ENCODE results near the gene ATP1A1. TPM values are rescaled to one million over a fixed set of nuclear protein-coding genes. Genes with fewer than 3 reads are reported as not detected.

Gene ATP1A1
- total RNA-seq, 1 experiment from 2014 or later = 50.9 TPM

GRCh38 chr1:116345011-116345410 lies 28.0 kb upstream of the ATP1A1 start:
- DNase-seq (ENCODE audit: low spot score) = no peak

- DNase-seq (ENCODE audit: low spot score) = no peak
Measured at GRCh38 chr1:116345843-116346242, 27.2 kb upstream of the ATP1A1 start.

- DNase-seq (ENCODE audit: low spot score) = no peak
Measured at GRCh38 chr1:116346943-116347673, 25.9 kb upstream of the ATP1A1 start.

- DNase-seq (ENCODE audit: low spot score) = no peak
Measured at GRCh38 chr1:116347696-116348095, 25.3 kb upstream of the ATP1A1 start.

GRCh38 chr1:116350097-116350645 lies 22.9 kb upstream of the ATP1A1 start:
- DNase-seq (ENCODE audit: low spot score) = no peak

- DNase-seq (ENCODE audit: low spot score) = no peak
Measured at GRCh38 chr1:116351914-116352313, 21.1 kb upstream of the ATP1A1 start.

GRCh38 chr1:116352349-116352813 lies 20.7 kb upstream of the ATP1A1 start:
- no peak for DNase-seq (ENCODE audit: low spot score)

GRCh38 chr1:116353155-116353554 lies 19.9 kb upstream of the ATP1A1 start:
- DNase-seq (ENCODE audit: low spot score) = no peak

- no peak for DNase-seq (ENCODE audit: low spot score)
Measured at GRCh38 chr1:116356067-116356466, 17.0 kb upstream of the ATP1A1 start.

GRCh38 chr1:116356673-116357072 lies 16.4 kb upstream of the ATP1A1 start:
- DNase-seq (ENCODE audit: low spot score) = no peak

- no peak for DNase-seq (ENCODE audit: low spot score)
Measured at GRCh38 chr1:116357487-116357886, 15.6 kb upstream of the ATP1A1 start.

- DNase-seq (ENCODE audit: low spot score) = no peak
Measured at GRCh38 chr1:116359060-116359830, 13.8 kb upstream of the ATP1A1 start.

- no peak for DNase-seq (ENCODE audit: low spot score)
Measured at GRCh38 chr1:116359871-116360270, 13.2 kb upstream of the ATP1A1 start.

GRCh38 chr1:116360429-116361173 lies 12.4 kb upstream of the ATP1A1 start:
- DNase-seq (ENCODE audit: low spot score) = no peak

GRCh38 chr1:116361648-116362047 lies 11.4 kb upstream of the ATP1A1 start:
- no peak for DNase-seq (ENCODE audit: low spot score)

GRCh38 chr1:116362050-116362449 lies 11.0 kb upstream of the ATP1A1 start:
- DNase-seq (ENCODE audit: low spot score) = no peak

- no peak for DNase-seq (ENCODE audit: low spot score)
Measured at GRCh38 chr1:116365353-116365780, 7.7 kb upstream of the ATP1A1 start.

- DNase-seq (ENCODE audit: low spot score) = no peak
Measured at GRCh38 chr1:116365857-116366256, 7.2 kb upstream of the ATP1A1 start.

- no peak for DNase-seq (ENCODE audit: low spot score)
Measured at GRCh38 chr1:116367256-116367945, 5.6 kb upstream of the ATP1A1 start.

- DNase-seq (ENCODE audit: low spot score) = peak; percentile 26
Measured at GRCh38 chr1:116368241-116368640, 4.8 kb upstream of the ATP1A1 start.

GRCh38 chr1:116370181-116370580 lies 2.9 kb upstream of the ATP1A1 start:
- no peak for DNase-seq (ENCODE audit: low spot score)
